ENCODE results near the gene SLC25A40.
"Not testable (repeated sequence)": the region's sequence is repeated elsewhere in the genome, so short reads cannot be mapped to it uniquely, and the experiment has no call there.

Gene SLC25A40, protein sequence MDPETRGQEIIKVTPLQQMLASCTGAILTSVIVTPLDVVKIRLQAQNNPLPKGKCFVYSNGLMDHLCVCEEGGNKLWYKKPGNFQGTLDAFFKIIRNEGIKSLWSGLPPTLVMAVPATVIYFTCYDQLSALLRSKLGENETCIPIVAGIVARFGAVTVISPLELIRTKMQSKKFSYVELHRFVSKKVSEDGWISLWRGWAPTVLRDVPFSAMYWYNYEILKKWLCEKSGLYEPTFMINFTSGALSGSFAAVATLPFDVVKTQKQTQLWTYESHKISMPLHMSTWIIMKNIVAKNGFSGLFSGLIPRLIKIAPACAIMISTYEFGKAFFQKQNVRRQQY

DNA sequence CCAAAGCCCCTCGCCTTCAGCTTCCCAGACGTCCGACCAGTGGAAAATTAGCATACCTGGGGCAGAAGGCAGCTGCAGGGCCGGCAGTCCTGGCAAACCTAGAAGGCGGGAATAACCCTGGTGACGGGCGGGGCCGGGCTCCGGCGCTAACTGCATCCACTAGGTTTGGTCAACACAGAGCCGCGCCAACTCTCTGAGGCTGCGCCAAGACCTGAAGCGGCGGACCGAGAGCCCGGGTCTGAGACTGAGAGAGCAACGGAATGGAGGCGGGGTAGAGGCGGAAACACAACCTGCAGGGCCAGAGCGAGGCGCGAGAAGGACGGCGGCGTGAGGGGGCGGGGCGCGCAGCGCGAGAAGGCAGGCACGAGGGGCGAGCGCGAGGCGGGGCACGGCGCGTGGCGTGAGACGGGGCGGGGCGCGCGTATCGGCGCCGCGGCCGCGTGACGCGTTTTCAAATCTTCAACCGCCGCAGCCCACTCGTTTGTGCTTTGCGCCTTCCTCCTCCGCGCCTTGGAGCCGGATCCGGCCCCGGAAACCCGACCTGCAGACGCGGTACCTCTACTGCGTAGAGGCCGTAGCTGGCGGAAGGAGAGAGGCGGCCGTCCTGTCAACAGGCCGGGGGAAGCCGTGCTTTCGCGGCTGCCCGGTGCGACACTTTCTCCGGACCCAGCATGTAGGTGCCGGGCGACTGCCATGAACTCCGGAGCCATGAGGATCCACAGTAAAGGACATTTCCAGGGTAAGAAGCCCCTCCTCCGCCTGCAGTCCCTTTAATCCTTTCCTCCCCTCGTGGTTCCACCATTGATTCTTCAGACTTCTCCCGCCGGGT lies at the start of gene SLC25A40, which contains the start of gene DBF4:
Gene SLC25A40 (minus strand): TSS at position 321 of the 829 bp plus-strand sequence. CDS start 17,633 bp downstream, outside the sequence.
Gene DBF4 (plus strand): TSS at position 454 of the 829 bp plus-strand sequence. CDS start 240 bp downstream, at position 694.
- DNase-seq: peak; percentile 92

GRCh38 chr7:87922759-87923395 lies 46.7 kb upstream of the SLC25A40 start:
- DNase-seq: not testable (repeated sequence)

DNA sequence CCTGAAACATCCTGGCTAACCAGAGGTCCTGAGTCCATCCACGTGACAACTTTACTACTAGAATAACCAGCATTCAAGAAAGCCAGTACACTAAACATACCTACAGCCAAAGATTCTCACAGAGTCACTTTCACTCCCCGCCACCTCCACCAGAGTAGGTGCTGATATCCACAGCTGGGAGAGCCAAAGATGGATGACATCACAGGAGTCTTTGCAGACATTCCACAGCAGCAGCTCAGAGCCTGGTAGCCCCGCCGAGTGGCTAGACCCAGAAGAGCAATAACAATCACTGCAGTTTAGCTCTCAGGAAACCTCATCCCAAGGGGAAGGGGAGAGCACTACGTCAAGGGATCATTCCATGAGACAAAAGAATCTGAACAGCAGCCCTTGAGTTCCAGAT lies 44.4 kb upstream of the SLC25A40 start:
- DNase-seq: no peak

DNA sequence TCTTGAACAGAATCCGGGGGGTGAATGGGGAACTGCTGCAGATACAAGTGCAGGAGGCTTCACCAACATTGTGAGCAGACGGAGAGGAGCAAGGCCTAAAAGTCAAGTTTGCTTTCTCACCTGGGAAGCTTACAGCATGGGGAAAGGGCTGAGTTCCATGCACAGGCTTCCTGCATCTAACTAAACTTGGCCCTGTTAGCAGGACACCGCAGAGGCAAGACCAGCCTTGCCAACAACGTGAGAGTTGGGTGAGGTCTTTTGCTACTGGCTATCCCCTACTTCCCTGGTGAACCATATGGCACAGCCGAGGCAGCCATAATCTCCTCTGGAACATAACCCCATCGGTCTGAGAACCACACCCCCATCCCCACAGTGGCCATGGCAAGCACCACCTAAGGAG lies 43.7 kb upstream of the SLC25A40 start:
- DNase-seq: no peak

DNA sequence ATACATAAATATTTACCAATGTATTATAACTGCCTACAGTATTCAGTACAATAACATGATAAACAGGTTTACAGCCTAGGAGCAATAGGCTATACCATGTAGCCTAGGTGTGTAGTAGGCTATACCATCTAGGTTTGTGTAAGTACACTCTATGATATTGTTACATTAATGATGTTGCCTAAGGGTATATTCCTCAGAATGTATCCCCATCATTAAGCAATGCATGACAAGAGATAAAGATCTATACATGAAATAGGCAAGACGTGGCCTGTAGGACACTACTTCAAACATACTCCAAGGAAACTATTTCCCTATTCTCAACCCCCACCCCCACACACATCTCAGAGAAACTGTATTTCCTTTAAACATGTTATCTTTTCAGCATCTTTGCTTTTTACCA lies 42.6 kb upstream of the SLC25A40 start:
- DNase-seq: no peak

DNA sequence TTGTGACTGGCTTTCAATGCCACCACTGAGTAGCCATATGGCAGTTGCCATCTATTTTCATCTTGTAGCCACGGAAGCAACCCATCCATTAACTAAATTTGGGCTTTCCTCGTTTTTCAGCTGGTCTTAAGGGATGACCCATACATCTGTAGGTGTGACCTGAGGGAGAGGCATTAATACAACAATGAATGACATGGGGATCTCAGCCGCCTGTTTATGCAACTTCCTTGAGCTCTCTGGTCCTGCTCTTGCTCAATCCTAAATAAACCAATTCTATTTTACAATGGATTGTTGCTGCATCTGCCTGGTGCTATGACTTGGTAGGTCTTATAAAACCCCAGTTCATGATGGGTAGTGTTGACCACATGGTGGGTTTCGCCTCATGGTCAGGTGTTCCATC lies 36.0 kb upstream of the SLC25A40 start:
- no peak for DNase-seq

DNA sequence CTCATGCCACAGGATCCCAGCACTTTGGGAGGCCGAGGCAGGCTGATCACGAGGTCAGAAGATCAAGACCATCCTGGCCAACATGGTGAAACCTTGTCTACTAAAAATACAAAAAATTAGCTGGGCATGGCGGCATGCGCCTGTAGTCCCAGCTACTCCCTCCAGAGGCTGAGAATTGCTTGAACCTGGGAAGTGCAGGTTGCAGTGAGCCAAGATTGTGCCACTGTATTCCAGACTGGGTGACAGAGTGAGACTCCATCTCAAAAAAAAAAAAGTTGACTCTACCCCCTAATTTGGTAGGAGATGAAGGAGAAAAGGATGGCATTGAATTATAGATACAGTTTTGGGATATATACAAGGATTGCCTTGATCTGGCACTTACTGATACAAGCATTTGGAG lies 32.7 kb upstream of the SLC25A40 start:
- DNase-seq: not testable (repeated sequence)

DNA sequence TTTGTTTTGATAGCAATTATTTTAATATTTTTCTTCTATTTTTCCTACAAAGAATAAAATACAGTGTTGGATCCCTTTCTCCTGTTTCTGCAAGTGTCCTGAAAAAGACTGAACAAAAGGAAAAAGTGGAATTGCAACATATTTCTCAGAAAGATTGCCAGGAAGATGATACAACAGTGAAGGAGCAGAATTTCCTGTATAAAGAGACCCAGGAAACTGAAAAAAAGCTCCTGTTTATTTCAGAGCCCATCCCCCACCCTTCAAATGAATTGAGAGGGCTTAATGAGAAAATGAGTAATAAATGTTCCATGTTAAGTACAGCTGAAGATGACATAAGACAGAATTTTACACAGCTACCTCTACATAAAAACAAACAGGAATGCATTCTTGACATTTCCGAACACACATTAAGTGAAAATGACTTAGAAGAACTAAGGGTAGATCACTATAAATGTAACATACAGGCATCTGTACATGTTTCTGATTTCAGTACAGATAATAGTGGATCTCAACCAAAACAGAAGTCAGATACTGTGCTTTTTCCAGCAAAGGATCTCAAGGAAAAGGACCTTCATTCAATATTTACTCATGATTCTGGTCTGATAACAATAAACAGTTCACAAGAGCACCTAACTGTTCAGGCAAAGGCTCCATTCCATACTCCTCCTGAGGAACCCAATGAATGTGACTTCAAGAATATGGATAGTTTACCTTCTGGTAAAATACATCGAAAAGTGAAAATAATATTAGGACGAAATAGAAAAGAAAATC lies 31.2 kb upstream of the SLC25A40 start:
- not testable (repeated sequence) for DNase-seq

GRCh38 chr7:87899255-87899654 lies 23.1 kb upstream of the SLC25A40 start:
- no peak for DNase-seq

DNA sequence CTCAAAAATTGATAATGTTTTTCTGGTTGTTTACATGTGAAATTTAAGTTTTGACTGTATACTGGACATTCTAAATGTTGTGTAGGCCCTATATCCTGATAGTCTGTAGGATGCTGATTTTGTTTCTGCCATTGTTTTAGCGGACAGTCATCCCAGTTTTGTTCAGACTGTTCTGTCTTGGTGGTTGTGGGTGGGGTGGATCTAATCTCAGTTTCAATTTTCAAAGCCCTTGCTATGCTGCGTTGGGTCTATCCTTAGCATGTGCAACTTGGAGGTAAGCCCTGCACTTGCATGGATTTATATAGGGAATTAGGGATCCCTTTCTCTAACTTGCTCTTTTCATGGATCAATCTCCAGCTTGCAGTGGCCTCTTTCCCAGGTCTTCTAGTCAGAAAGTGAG lies 19.2 kb upstream of the SLC25A40 start:
- no peak for DNase-seq

DNA sequence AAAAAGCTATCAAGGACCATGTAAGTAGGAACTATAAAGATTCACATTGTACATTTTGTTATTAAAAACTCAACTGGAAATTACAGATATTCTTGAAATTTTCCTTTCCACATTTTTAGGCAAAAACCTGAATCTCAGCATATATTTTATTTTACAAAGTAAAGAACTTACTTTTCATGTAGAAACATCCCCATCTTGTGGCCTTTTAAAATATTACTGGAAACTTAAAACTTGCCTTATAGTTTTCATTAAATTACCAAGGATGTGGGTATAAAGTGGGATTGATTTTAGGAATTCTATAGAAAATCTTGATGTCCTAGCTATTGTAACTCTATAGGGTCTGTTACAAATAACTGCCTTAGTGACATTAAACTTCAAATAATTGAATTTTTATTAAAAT lies 10.7 kb upstream of the SLC25A40 start:
- no peak for DNase-seq

GRCh38 chr7:87885018-87885417 lies 8.9 kb upstream of the SLC25A40 start:
- no peak for DNase-seq

DNA sequence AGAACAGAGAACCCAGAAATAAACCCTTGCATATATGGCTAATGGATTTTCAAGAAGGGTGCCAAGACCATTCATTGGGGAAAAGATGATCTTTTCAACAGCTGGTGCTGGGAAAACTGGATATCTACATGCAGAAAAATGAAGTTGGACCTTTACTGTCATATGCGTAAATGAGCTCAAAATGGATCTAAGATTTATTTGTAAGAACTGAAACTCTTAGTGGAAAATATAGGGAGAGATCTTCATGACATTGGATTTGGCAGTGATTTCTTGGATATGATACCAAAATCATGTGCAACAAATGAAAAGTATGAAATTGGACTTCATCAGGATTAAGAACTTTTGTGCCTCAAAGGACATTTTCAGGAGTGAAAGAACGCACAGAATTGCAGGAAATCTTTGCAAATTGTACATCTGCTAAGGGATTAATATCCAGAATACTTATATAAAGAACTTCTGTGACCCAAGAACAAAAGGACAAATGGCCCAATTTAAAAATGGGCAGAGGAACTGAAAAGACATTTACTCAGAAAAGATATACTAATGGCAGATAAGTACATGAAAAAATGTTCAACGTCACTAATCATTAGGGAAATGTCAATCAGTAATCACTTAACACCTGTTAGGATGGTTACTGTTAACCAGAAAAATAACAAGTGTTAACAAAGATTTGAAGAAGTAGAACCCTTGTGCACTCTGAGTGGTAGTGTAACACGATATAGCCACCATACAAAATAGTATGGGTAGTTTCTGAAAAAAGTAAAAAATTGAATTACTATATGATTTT lies 6.2 kb upstream of the SLC25A40 start:
- no peak for DNase-seq

DNA sequence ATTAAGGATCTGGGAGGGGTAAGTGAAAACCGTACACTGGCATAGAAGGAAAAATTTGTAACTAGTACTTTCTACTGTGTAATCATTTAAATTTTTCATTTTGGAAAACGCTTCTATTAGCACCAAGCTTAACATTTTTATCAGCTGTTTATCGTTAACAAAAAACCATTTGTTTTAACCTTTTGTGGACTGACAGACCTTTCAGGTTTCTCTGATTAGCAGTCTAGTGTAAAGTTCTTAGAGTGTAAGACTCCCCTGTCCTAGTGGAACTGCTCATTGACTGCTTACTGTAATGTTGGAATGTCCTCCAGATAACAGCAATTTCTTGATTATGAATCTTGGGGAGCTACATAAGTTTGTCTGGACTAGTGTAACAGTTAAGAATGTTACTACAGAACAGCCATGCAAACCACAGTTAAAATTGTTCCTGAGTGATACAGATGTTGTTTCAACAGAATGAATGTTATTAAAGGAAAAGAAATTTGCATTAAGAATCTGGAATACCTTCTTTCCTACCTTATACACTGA lies 2.1 kb upstream of the SLC25A40 start:
- no peak for DNase-seq

- no peak for DNase-seq
Observed at GRCh38 chr7:87877366-87878040, 1.3 kb upstream of the SLC25A40 start.

DNA sequence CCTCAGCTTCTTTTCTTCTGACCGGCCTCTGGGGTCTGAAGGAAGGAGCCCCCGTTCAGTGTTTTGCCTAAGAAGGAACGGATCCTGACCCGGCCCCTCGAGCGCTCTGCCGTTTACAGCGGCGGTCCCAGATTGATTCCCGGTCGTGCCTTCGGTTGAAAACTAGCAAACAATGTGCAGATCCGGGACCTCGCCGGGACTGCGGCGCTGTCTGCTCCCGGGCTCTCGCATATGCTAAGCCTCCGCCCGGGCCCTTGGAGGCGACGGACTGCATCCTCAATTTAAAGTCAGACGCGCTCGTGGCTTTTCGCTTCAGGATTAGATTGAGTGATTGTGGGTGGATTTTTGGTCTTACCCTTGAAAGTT lies 692 bp upstream of the SLC25A40 start:
- peak; percentile 37 for DNase-seq

DNA sequence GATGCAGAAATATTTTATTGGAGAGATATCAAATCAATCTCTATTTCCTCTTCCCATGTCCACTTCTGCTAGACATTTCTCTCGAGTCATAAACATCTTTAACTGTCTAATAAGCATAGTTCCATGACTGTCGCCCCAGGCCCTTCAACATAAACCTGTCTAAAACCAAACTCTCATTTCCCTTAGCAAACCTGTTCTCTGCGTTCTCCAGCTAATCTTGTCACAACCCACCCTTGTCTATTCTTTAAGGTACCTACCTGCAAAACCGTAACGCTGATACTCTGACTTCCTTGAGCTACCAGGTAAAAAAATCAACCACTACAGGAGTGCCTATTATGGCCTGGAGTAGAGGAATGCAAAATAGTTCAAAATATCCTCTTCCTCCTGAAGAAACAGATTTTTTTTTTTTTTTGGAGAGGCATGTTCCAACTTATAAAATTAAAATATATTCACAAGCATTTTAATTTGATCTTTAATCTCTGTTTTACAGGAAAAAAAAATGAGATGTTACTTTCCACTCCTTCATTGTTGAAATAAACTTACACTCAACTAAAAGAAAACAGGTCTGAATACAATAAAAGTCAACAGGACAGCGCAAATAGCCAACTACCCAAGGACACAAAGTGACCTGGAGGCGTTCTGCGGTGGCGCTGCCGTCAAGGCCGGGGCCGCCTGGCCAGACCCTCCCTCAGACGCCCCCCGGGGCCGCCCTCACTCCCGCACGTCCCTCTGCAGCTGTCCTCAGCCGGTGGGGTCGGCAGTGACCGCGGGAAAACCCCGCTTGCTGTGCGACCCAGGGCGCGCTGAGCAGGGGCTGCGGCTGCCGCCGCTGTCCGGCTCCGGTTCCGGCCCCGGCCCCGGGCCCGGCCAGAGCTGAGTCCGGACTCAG lies 765 bp downstream of the SLC25A40 start:
- no peak for DNase-seq

DNA sequence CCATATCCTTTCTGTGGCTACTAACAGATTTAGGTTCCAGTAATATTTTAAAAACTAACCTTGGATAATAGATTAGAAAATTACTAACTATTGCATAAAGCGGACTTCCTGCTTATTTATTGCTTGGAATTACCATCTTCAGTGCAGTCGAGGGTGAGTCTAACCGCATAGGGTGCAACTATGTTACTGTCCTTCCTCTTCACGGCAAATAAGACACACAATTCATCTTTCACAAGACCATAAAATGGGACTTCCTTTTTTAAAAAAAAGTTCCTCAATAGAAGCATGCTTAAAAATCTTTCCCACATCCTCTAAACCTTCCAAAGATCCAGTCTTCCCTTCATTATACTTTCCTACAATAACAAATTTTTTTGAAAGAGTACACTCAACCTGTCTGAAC lies 2.1 kb downstream of the SLC25A40 start:
- no peak for DNase-seq

DNA sequence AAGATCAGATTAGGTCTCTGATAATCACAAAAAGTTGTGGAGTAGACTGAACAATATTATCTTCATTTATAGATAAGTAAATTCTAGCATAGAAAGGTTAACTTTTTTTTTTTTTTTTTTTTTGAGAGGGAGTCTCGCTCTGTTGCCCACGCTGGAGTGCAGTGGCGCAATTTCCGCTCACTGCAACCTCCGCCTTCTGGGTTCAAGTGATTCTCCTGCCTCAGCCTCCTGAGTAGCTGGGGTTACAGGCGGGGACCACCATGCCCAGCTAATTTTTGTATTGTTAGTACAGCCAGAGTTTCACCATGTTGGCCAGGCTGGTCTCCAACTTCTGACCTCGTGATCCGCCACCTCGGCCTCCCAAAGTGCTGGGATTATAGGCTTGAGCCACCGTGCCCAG lies 2.8 kb downstream of the SLC25A40 start:
- not testable (repeated sequence) for DNase-seq

- DNase-seq: no peak
Observed at GRCh38 chr7:87872346-87872745, 3.8 kb downstream of the SLC25A40 start.
